ENCODE data around the gene KNDC1.

The KNDC1 gene

GRCh38 chr10:133182791-133183645 is 23.0 kb downstream of the KNDC1 start:
- no peaks in the 10 kb centered on the region for H3K36me3 Mint-ChIP-seq (ENCODE audit: low read depth)
- peaks cover under 1% of the 10 kb centered on the region for H3K9me3 Mint-ChIP-seq
- H3K27ac Mint-ChIP-seq, result no peak overlapping the region
- no peaks in the 10 kb centered on the region for H3K27me3 Mint-ChIP-seq
- H3K4me1 Mint-ChIP-seq (ENCODE audit: low read depth), result no peaks in the 10 kb centered on the region
- H3K4me3 Mint-ChIP-seq, result no peak overlapping the region
- DNase-seq, result no peak

- no peaks in the 10 kb centered on the region for H3K9me3 Mint-ChIP-seq
Measured at GRCh38 chr10:133183646-133184378, 23.8 kb downstream of the KNDC1 start.

GRCh38 chr10:133184591-133185244 is 24.7 kb downstream of the KNDC1 start:
- no peak for DNase-seq
- Mint-ChIP-seq H3K27me3 (no peaks in the 10 kb centered on the region), H3K36me3 (ENCODE audit: low read depth) (no peaks in the 10 kb centered on the region), H3K4me3 (no peak overlapping the region), H3K27ac (no peak overlapping the region), H3K4me1 (ENCODE audit: low read depth) (no peaks in the 10 kb centered on the region), H3K9me3 (no peaks in the 10 kb centered on the region)

More at GRCh38 chr10:133183646-133184378, 23.8 kb downstream of the KNDC1 start:
- no peaks in the 10 kb centered on the region for H3K4me1 Mint-ChIP-seq (ENCODE audit: low read depth)
- H3K36me3 Mint-ChIP-seq (ENCODE audit: low read depth), result no peaks in the 10 kb centered on the region
- no peaks in the 10 kb centered on the region for H3K27me3 Mint-ChIP-seq
- H3K27ac Mint-ChIP-seq, result no peak overlapping the region
- H3K4me3 Mint-ChIP-seq, result no peak overlapping the region
- no peak for DNase-seq

- no peak overlapping the region for H3K4me3 Mint-ChIP-seq
- H3K9me3 Mint-ChIP-seq, result no peaks in the 10 kb centered on the region
- H3K27me3 Mint-ChIP-seq, result no peaks in the 10 kb centered on the region
- H3K4me1 Mint-ChIP-seq (ENCODE audit: low read depth), result no peaks in the 10 kb centered on the region
- no peak for DNase-seq
- no peaks in the 10 kb centered on the region for H3K36me3 Mint-ChIP-seq (ENCODE audit: low read depth)
- no peak overlapping the region for H3K27ac Mint-ChIP-seq
Measured at GRCh38 chr10:133185421-133185820, 25.4 kb downstream of the KNDC1 start.

- no peaks in the 10 kb centered on the region for H3K36me3 Mint-ChIP-seq (ENCODE audit: low read depth)
- no peaks in the 10 kb centered on the region for H3K27me3 Mint-ChIP-seq
- H3K4me3 Mint-ChIP-seq, result no peak overlapping the region
- DNase-seq, result no peak
- no peaks in the 10 kb centered on the region for H3K9me3 Mint-ChIP-seq
- no peak overlapping the region for H3K27ac Mint-ChIP-seq
- H3K4me1 Mint-ChIP-seq (ENCODE audit: low read depth), result no peaks in the 10 kb centered on the region
Measured at GRCh38 chr10:133185916-133186315, 25.9 kb downstream of the KNDC1 start.

- Mint-ChIP-seq H3K4me3 (no peak overlapping the region), H3K36me3 (ENCODE audit: low read depth) (no peaks in the 10 kb centered on the region), H3K27ac (no peak overlapping the region), H3K9me3 (no peaks in the 10 kb centered on the region), H3K27me3 (no peaks in the 10 kb centered on the region), H3K4me1 (ENCODE audit: low read depth) (no peaks in the 10 kb centered on the region)
- DNase-seq, result no peak
Measured at GRCh38 chr10:133186416-133187090, 26.5 kb downstream of the KNDC1 start.

- DNase-seq, result no peak
- Mint-ChIP-seq H3K27me3 (no peaks in the 10 kb centered on the region), H3K36me3 (ENCODE audit: low read depth) (no peaks in the 10 kb centered on the region), H3K4me3 (no peak overlapping the region), H3K27ac (no peak overlapping the region), H3K4me1 (ENCODE audit: low read depth) (no peaks in the 10 kb centered on the region), H3K9me3 (no peaks in the 10 kb centered on the region)
Measured at GRCh38 chr10:133187091-133187905, 27.3 kb downstream of the KNDC1 start.

GRCh38 chr10:133187906-133188681 is 28.1 kb downstream of the KNDC1 start:
- Mint-ChIP-seq H3K4me1 (ENCODE audit: low read depth) (no peaks in the 10 kb centered on the region), H3K27ac (no peak overlapping the region), H3K4me3 (no peak overlapping the region), H3K9me3 (no peaks in the 10 kb centered on the region), H3K36me3 (ENCODE audit: low read depth) (no peaks in the 10 kb centered on the region), H3K27me3 (no peaks in the 10 kb centered on the region)
- no peak for DNase-seq

GRCh38 chr10:133189256-133189655 is 29.2 kb downstream of the KNDC1 start:
- Mint-ChIP-seq H3K27ac (no peak overlapping the region), H3K4me1 (ENCODE audit: low read depth) (no peaks in the 10 kb centered on the region), H3K27me3 (no peaks in the 10 kb centered on the region), H3K9me3 (peaks cover 6% of the 10 kb centered on the region), H3K4me3 (no peak overlapping the region), H3K36me3 (ENCODE audit: low read depth) (no peaks in the 10 kb centered on the region)
- DNase-seq, result no peak

GRCh38 chr10:133189726-133190125 is 29.7 kb downstream of the KNDC1 start:
- H3K27ac Mint-ChIP-seq, result no peak overlapping the region
- peaks cover 6% of the 10 kb centered on the region for H3K9me3 Mint-ChIP-seq
- H3K36me3 Mint-ChIP-seq (ENCODE audit: low read depth), result no peaks in the 10 kb centered on the region
- H3K27me3 Mint-ChIP-seq, result no peaks in the 10 kb centered on the region
- no peak for DNase-seq
- no peaks in the 10 kb centered on the region for H3K4me1 Mint-ChIP-seq (ENCODE audit: low read depth)
- no peak overlapping the region for H3K4me3 Mint-ChIP-seq

GRCh38 chr10:133190225-133190624 is 30.2 kb downstream of the KNDC1 start:
- Mint-ChIP-seq H3K27ac (no peak overlapping the region), H3K4me3 (no peak overlapping the region), H3K9me3 (peaks cover 6% of the 10 kb centered on the region)

GRCh38 chr10:133191651-133192050 is 31.6 kb downstream of the KNDC1 start:
- Mint-ChIP-seq H3K36me3 (ENCODE audit: low read depth) (no peaks in the 10 kb centered on the region), H3K9me3 (peaks cover 6% of the 10 kb centered on the region), H3K4me3 (no peak overlapping the region), H3K27ac (no peak overlapping the region), H3K27me3 (no peaks in the 10 kb centered on the region), H3K4me1 (ENCODE audit: low read depth) (no peaks in the 10 kb centered on the region)
- no peak for DNase-seq

More at GRCh38 chr10:133190225-133190624, 30.2 kb downstream of the KNDC1 start:
- H3K4me1 Mint-ChIP-seq (ENCODE audit: low read depth), result no peaks in the 10 kb centered on the region
- no peaks in the 10 kb centered on the region for H3K36me3 Mint-ChIP-seq (ENCODE audit: low read depth)
- H3K27me3 Mint-ChIP-seq, result no peaks in the 10 kb centered on the region
- no peak for DNase-seq

GRCh38 chr10:133194151-133194550 is 34.1 kb downstream of the KNDC1 start:
- H3K36me3 Mint-ChIP-seq (ENCODE audit: low read depth), result no peaks in the 10 kb centered on the region
- no peak for DNase-seq
- H3K4me3 Mint-ChIP-seq, result no peak overlapping the region
- peaks cover 6% of the 10 kb centered on the region for H3K9me3 Mint-ChIP-seq
- H3K27ac Mint-ChIP-seq, result no peak overlapping the region
- H3K4me1 Mint-ChIP-seq (ENCODE audit: low read depth), result no peaks in the 10 kb centered on the region
- H3K27me3 Mint-ChIP-seq, result no peaks in the 10 kb centered on the region
